ENCODE results near the gene TACC2. TPM values are rescaled to one million over a fixed set of nuclear protein-coding genes. Genes with fewer than 3 reads are reported as not detected.

TACC2 gene
- total RNA-seq, 2 experiments from 2014 or later, result not detected

- intact Hi-C loops (cut with DNase I, micrococcal nuclease), result no loop called here
- Histone ChIP-seq H3K4me3 (ENCODE audit: low read length) (no peak overlapping the region), H3K27ac (ENCODE audit: low read depth in 1 of 2, low read length in 2 of 2) (no peak overlapping the region), H3K27me3 (ENCODE audit: control insufficient read depth in 1 of 2, insufficient read depth in 2 of 2, low read length in 2 of 2) (peaks cover 0 to 2% of the 10 kb centered on the region in 2 experiments), H3K9me3 (ENCODE audit: control insufficient read depth in 1 of 2, insufficient read depth in 1 of 2, low read length in 2 of 2) (no peaks in the 10 kb centered on the region), H3K36me3 (ENCODE audit: insufficient read depth, low read length) (no peaks in the 10 kb centered on the region), H3K4me1 (ENCODE audit: insufficient read depth, low read length) (peaks cover 34% of the 10 kb centered on the region)
- no peak overlapping the region for H3K27ac Mint-ChIP-seq
- H3K4me1 Mint-ChIP-seq (ENCODE audit: low read depth), result peaks cover 14% of the 10 kb centered on the region
- DNase-seq, result no peak
- no peak for ATAC-seq (ENCODE audit: poor library complexity)
- POLR2A ChIA-PET, result no interaction called here
- peaks cover 6% of the 10 kb centered on the region for H3K27me3 Mint-ChIP-seq
- H3K36me3 Mint-ChIP-seq (ENCODE audit: low read depth), result no peaks in the 10 kb centered on the region
- no peaks in the 10 kb centered on the region for H3K9me3 Mint-ChIP-seq
- CTCF ChIA-PET, result no interaction called here
- no peak overlapping the region for H3K4me3 Mint-ChIP-seq
- TF ChIP-seq CTCF (IDR thresholded peaks at IDR 0.05), result no peak
Measured at GRCh38 chr10:122294511-122295450, 305.8 kb downstream of the TACC2 start.

- ChIA-PET CTCF (no interaction called here), POLR2A (no interaction called here)
- Histone ChIP-seq H3K27me3 (ENCODE audit: control insufficient read depth in 1 of 2, insufficient read depth in 2 of 2, low read length in 2 of 2) (peaks cover 0 to 2% of the 10 kb centered on the region in 2 experiments), H3K27ac (ENCODE audit: low read depth in 1 of 2, low read length in 2 of 2) (no peak overlapping the region), H3K36me3 (ENCODE audit: insufficient read depth, low read length) (no peaks in the 10 kb centered on the region), H3K9me3 (ENCODE audit: control insufficient read depth in 1 of 2, insufficient read depth in 1 of 2, low read length in 2 of 2) (no peaks in the 10 kb centered on the region), H3K4me3 (ENCODE audit: low read length) (no peak overlapping the region), H3K4me1 (ENCODE audit: insufficient read depth, low read length) (peaks cover 34% of the 10 kb centered on the region)
- no peak for ATAC-seq (ENCODE audit: poor library complexity)
- H3K27me3 Mint-ChIP-seq, result peaks cover 6% of the 10 kb centered on the region
- no peaks in the 10 kb centered on the region for H3K36me3 Mint-ChIP-seq (ENCODE audit: low read depth)
- H3K4me3 Mint-ChIP-seq, result no peak overlapping the region
- intact Hi-C loops (cut with DNase I, micrococcal nuclease), result no loop called here
- DNase-seq, result peak in 1 of 14 experiments; percentile 12
- peaks cover 14% of the 10 kb centered on the region for H3K4me1 Mint-ChIP-seq (ENCODE audit: low read depth)
- no peaks in the 10 kb centered on the region for H3K9me3 Mint-ChIP-seq
- H3K27ac Mint-ChIP-seq, result no peak overlapping the region
- TF ChIP-seq CTCF (IDR thresholded peaks at IDR 0.05), result no peak
Measured at GRCh38 chr10:122295451-122295809, 306.5 kb downstream of the TACC2 start.

GRCh38 chr10:122296363-122297120, 307.6 kb downstream of the TACC2 start:
- no peaks in the 10 kb centered on the region for H3K9me3 Mint-ChIP-seq
- no peak for TF ChIP-seq CTCF (IDR thresholded peaks at IDR 0.05)
- peaks cover 42% of the 10 kb centered on the region for H3K4me1 ChIP-seq (ENCODE audit: insufficient read depth, low read length)
- no peaks in the 10 kb centered on the region for H3K36me3 Mint-ChIP-seq (ENCODE audit: low read depth)
- H3K27me3 ChIP-seq (ENCODE audit: control insufficient read depth in 1 of 2, insufficient read depth in 2 of 2, low read length in 2 of 2), result peaks cover 0 to 2% of the 10 kb centered on the region in 2 experiments
- H3K27ac ChIP-seq (ENCODE audit: low read depth in 1 of 2, low read length in 2 of 2), result no peak overlapping the region
- peaks cover 14% of the 10 kb centered on the region for H3K4me1 Mint-ChIP-seq (ENCODE audit: low read depth)
- no peak overlapping the region for H3K4me3 ChIP-seq (ENCODE audit: low read length)
- intact Hi-C loops (cut with DNase I, micrococcal nuclease), result no loop called here
- H3K4me3 Mint-ChIP-seq, result no peak overlapping the region
- H3K36me3 ChIP-seq (ENCODE audit: insufficient read depth, low read length), result no peaks in the 10 kb centered on the region
- peaks cover 6% of the 10 kb centered on the region for H3K27me3 Mint-ChIP-seq
- ATAC-seq (ENCODE audit: poor library complexity) (no peak), DNase-seq (no peak)
- ChIA-PET CTCF (interaction anchor here (1.2 kb wide), 1 partner anchor 269 kb away, joined by 3 read pairs; no protein-coding TSS in a partner anchor), POLR2A (no interaction called here)
- H3K27ac Mint-ChIP-seq, result no peak overlapping the region
- H3K9me3 ChIP-seq (ENCODE audit: control insufficient read depth in 1 of 2, insufficient read depth in 1 of 2, low read length in 2 of 2), result no peaks in the 10 kb centered on the region
